GM12873 (cell line): ENCODE results near the gene CLSTN1.

Experiments used
- TF ChIP-seq, protein P1 (sequence below): IDR thresholded peaks from 2 replicates; pipeline ENCODE4 v1.5.1; 2012; ENCODE audit warnings: low read depth, mild to moderate bottlenecking, moderate library complexity, low read length, control low read depth; ENCODE audit not compliant: insufficient read depth; ENCODE audit errors: missing control alignments

CLSTN1 gene

GRCh38 chr1:9825093-9826074 lies 1.6 kb upstream of the CLSTN1 start:
- TF ChIP-seq, protein P1, sequence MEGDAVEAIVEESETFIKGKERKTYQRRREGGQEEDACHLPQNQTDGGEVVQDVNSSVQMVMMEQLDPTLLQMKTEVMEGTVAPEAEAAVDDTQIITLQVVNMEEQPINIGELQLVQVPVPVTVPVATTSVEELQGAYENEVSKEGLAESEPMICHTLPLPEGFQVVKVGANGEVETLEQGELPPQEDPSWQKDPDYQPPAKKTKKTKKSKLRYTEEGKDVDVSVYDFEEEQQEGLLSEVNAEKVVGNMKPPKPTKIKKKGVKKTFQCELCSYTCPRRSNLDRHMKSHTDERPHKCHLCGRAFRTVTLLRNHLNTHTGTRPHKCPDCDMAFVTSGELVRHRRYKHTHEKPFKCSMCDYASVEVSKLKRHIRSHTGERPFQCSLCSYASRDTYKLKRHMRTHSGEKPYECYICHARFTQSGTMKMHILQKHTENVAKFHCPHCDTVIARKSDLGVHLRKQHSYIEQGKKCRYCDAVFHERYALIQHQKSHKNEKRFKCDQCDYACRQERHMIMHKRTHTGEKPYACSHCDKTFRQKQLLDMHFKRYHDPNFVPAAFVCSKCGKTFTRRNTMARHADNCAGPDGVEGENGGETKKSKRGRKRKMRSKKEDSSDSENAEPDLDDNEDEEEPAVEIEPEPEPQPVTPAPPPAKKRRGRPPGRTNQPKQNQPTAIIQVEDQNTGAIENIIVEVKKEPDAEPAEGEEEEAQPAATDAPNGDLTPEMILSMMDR: no peak

DNA sequence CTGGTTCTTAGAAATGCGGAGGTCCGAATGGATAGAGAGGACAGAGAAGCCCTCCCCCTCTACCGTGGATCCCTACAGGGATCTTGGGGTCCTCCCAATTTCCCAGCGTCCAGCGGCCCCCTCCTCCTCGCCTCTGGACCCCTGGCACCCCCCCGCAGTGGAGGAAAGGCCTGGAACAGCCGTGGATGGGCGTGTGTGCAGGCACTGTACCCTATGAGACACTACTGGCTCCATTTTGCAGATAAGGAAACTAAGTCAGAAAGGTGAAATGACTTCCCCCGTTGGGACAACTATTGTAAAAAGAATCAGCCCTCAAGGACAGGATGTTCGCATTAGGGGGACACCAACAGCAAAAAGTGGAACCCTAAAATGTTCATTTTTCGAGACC lies 931 bp upstream of the CLSTN1 start:
- TF ChIP-seq, protein P1: no peak

GRCh38 chr1:9823693-9823942 lies 147 bp downstream of the CLSTN1 start:
- TF ChIP-seq, protein P1: no peak

- TF ChIP-seq, protein P1: no peak
Measured at GRCh38 chr1:9822897-9823692, 670 bp downstream of the CLSTN1 start.

- TF ChIP-seq, protein P1: no peak
Measured at GRCh38 chr1:9822490-9822889, 1.3 kb downstream of the CLSTN1 start.

DNA sequence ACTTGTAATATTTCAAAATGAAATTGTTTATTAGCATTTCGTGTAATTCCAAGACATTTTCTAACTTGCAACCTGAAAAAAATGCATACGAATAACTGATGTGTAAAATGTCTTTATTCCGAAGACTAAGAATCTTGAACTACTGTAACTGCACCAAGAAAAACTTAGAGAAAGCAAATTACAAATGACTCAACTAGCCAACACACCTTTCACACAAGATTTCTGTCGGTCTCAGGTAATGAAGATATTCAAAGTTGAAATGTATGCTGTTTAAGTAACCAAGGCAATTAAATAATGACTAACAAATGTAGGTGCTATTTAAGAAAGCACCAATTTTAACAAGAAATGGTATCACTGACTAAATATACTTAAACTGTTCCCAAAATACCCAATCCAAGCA lies 2.1 kb downstream of the CLSTN1 start:
- TF ChIP-seq, protein P1: no peak

- TF ChIP-seq, protein P1: no peak
Measured at GRCh38 chr1:9820521-9820920, 3.2 kb downstream of the CLSTN1 start.
